Measurements from ENCODE around the gene OSBPL6.

OSBPL6 gene

DNA sequence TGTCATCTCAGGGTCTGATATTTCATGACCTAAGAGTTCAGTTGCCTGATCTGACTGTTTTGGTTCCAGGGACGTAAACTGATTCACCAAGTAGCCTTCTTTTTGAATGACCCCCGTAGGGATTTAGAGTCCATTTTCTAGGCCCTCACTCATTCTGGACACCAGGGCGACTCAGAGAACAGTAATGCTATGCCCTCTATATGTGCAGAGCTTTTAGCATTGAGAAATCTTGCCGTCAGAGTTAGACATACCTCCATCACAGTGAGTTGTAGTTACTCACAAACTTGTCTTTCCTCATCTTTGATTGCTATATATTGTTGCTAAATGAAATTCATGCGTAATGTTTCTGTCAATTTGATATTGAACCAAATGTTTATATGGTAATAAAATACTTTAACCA lies 92.3 kb downstream of the OSBPL6 start:
- no peak for DNase-seq (ENCODE audit: extremely low read depth, insufficient read length)
- TF ChIP-seq, protein P1, sequence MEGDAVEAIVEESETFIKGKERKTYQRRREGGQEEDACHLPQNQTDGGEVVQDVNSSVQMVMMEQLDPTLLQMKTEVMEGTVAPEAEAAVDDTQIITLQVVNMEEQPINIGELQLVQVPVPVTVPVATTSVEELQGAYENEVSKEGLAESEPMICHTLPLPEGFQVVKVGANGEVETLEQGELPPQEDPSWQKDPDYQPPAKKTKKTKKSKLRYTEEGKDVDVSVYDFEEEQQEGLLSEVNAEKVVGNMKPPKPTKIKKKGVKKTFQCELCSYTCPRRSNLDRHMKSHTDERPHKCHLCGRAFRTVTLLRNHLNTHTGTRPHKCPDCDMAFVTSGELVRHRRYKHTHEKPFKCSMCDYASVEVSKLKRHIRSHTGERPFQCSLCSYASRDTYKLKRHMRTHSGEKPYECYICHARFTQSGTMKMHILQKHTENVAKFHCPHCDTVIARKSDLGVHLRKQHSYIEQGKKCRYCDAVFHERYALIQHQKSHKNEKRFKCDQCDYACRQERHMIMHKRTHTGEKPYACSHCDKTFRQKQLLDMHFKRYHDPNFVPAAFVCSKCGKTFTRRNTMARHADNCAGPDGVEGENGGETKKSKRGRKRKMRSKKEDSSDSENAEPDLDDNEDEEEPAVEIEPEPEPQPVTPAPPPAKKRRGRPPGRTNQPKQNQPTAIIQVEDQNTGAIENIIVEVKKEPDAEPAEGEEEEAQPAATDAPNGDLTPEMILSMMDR (IDR thresholded peaks at IDR 0.05; ENCODE audit: insufficient read depth, low read length, poor library complexity, severe bottlenecking) = no peak
- no peaks in the 10 kb centered on the region for H3K36me3 ChIP-seq (ENCODE audit: control insufficient read depth, insufficient read depth, low read length)
- no peaks in the 10 kb centered on the region for H3K27me3 ChIP-seq (replicated peaks; ENCODE audit: control insufficient read depth, insufficient read depth, low read length)
- no peak overlapping the region for H3K4me3 ChIP-seq (replicated peaks; ENCODE audit: low read depth, low read length)

DNA sequence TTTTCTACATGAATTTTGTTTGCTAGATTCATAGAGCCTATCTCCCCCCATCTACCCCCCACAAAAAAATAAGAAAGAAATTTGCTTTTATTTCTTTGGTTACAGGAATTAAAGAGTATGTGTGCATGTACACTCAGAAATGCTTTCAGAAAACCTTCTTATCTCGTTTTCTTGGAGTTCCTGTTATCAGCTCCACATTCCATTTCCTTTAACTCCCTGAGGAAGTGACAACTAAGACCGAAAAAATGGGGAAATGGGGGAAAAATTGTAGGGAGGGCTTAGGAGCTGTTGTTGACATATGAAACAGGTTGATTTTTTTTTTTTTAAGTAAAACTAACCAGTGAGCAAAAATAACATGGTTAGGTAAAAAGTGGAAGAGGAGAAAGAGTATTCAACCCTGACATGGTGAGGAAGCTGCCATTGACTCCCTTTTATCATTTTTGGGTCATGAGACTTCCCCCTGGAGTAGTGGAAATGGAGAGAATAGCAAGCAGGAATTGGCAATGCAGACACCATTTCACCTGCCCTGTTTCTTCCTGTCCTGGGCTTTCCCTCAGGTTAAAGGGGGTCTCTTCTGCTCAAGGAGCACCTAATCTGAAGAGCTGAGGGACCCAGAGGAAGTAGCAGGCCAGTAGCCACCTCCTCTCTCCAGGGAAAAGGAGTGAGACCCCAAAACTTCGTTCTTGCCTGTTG lies 93.5 kb downstream of the OSBPL6 start:
- no peak for DNase-seq (ENCODE audit: extremely low read depth, insufficient read length)
- TF ChIP-seq, protein P1 (IDR thresholded peaks at IDR 0.05; ENCODE audit: insufficient read depth, low read length, poor library complexity, severe bottlenecking) = no peak

DNA sequence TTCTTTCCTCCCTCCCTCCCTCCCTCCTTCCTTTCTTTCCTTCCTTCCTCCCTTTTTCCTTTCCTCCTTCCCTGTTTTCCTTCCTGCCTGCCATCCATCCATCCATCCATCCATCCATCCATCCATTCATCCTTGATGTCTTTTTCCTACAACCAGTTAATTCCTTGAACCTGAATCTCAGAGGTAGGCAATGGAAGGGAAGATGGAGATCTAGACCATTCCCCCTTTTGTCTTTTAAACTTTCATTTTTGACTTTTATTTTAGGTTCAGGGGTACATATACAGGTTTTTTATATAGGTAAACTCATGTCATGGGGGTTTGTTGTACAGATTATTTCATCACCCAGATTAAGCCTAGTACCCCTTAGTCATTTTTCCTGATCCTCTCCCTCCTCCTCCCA lies 97.4 kb downstream of the OSBPL6 start:
- TF ChIP-seq, protein P1 (IDR thresholded peaks at IDR 0.05; ENCODE audit: insufficient read depth, low read length, poor library complexity, severe bottlenecking) = no peak
- DNase-seq (ENCODE audit: extremely low read depth, insufficient read length) = no peak
- H3K27me3 ChIP-seq (replicated peaks; ENCODE audit: control insufficient read depth, insufficient read depth, low read length) = no peaks in the 10 kb centered on the region
- no peak overlapping the region for H3K4me3 ChIP-seq (replicated peaks; ENCODE audit: low read depth, low read length)
- no peaks in the 10 kb centered on the region for H3K36me3 ChIP-seq (ENCODE audit: control insufficient read depth, insufficient read depth, low read length)

More for the DNA sequence above, 93.5 kb downstream of the OSBPL6 start:
- H3K4me3 ChIP-seq (replicated peaks; ENCODE audit: low read depth, low read length) = no peak overlapping the region
- H3K27me3 ChIP-seq (replicated peaks; ENCODE audit: control insufficient read depth, insufficient read depth, low read length) = no peaks in the 10 kb centered on the region
- H3K36me3 ChIP-seq (ENCODE audit: control insufficient read depth, insufficient read depth, low read length) = no peaks in the 10 kb centered on the region

DNA sequence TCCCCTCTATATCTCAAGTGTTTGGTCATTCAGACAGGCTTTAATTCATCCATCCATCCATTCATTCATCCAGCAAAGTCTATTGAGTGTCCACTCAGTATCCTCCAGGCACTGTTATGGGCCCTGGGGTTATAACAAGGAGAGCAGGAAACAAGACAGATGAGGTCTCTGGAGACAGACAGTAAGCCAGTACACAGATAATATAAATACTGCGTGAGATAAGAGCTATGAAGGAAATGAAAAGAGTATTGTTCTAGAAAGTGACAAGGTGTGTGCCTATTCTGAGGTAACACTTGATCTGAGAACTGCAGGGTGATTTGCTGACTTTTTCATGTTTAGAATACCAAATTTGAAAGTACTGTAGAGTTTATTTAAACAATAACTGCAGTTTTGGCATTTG lies 98.3 kb downstream of the OSBPL6 start:
- TF ChIP-seq, protein P1 (IDR thresholded peaks at IDR 0.05; ENCODE audit: insufficient read depth, low read length, poor library complexity, severe bottlenecking) = no peak
- Histone ChIP-seq H3K27me3 (replicated peaks; ENCODE audit: control insufficient read depth, insufficient read depth, low read length) (no peaks in the 10 kb centered on the region), H3K4me3 (replicated peaks; ENCODE audit: low read depth, low read length) (no peak overlapping the region), H3K36me3 (ENCODE audit: control insufficient read depth, insufficient read depth, low read length) (no peaks in the 10 kb centered on the region)
- DNase-seq (ENCODE audit: extremely low read depth, insufficient read length) = no peak

DNA sequence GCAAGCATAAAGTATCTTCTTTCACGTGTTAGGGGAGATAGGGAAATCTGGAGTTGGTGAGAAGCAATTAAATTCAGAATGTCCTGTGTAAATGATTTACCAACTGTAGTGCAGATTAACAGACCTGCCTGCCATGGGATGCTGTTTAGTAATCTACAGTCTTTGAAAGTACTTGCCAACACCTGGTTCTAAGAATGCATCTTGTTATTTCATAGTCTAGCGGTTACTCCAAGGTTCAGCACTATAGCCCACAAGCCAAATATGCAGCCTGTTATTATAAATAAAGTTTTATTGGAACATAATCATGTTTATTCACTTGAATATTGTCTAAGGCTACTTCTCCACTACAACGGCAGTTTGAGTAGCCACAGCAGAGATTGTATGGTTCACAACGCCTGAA lies 100.8 kb downstream of the OSBPL6 start:
- no peak for DNase-seq (ENCODE audit: extremely low read depth, insufficient read length)

More for the DNA sequence above, 100.8 kb downstream of the OSBPL6 start:
- Histone ChIP-seq H3K27me3 (replicated peaks; ENCODE audit: control insufficient read depth, insufficient read depth, low read length) (no peaks in the 10 kb centered on the region), H3K4me3 (replicated peaks; ENCODE audit: low read depth, low read length) (no peak overlapping the region), H3K36me3 (ENCODE audit: control insufficient read depth, insufficient read depth, low read length) (no peaks in the 10 kb centered on the region)
- TF ChIP-seq, protein P1 (IDR thresholded peaks at IDR 0.05; ENCODE audit: insufficient read depth, low read length, poor library complexity, severe bottlenecking) = no peak

Data from GM06990 (cell line).